Measurements from ENCODE around the gene SLC39A1.
"Not testable (repeated sequence)": the region's sequence is repeated elsewhere in the genome, so short reads cannot be mapped to it uniquely, and the experiment has no call there.

DNA sequence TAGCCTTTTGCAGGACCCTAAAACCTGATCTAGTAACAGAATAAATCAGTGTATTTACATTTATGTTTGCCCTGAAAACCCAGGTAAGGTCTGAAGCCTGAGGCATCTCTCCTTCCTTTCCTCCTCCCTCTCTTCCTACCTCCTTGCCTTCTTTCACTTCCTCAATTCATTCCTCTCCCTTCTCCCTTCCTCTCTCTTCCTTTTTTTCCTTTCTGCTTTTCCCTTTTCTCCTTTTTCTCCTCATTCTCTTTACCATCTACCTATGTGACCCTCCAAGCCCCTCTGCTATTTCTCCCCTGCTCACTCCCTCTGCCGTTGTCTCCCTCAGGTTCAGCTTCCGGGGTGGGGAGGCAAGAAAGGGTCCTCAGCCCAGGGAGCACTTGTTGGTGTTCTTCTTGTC lies 18.4 kb upstream of the SLC39A1 start:
- TF ChIP-seq, protein P1, sequence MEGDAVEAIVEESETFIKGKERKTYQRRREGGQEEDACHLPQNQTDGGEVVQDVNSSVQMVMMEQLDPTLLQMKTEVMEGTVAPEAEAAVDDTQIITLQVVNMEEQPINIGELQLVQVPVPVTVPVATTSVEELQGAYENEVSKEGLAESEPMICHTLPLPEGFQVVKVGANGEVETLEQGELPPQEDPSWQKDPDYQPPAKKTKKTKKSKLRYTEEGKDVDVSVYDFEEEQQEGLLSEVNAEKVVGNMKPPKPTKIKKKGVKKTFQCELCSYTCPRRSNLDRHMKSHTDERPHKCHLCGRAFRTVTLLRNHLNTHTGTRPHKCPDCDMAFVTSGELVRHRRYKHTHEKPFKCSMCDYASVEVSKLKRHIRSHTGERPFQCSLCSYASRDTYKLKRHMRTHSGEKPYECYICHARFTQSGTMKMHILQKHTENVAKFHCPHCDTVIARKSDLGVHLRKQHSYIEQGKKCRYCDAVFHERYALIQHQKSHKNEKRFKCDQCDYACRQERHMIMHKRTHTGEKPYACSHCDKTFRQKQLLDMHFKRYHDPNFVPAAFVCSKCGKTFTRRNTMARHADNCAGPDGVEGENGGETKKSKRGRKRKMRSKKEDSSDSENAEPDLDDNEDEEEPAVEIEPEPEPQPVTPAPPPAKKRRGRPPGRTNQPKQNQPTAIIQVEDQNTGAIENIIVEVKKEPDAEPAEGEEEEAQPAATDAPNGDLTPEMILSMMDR (IDR thresholded peaks at IDR 0.05) = not testable (repeated sequence)
- TF ChIP-seq POLR2A (IDR thresholded peaks at IDR 0.05) = not testable (repeated sequence)
